GM13977 (cell line): Measurements from ENCODE around the gene RHEB.
"Not testable (repeated sequence)": the region's sequence is repeated elsewhere in the genome, so short reads cannot be mapped to it uniquely, and the experiment has no call there.

Experiments
- DNase-seq: peaks from one replicate; pipeline ENCODE4 v3.0.0; 2012; ENCODE audit warnings: low spot score
- CTCF ChIP-seq: IDR thresholded peaks from 2 replicates; pipeline ENCODE4 v1.5.1; 2012; ENCODE audit warnings: mild to moderate bottlenecking, control low read depth; ENCODE audit not compliant: insufficient read depth; ENCODE audit errors: extremely low read depth, missing control alignments
- in situ Hi-C: fragments of 300-500 bp; cut with MboI; formaldehyde crosslinking; loops from one replicate; pipeline ENCODE4 v1.12.0; 2022; ENCODE audit warnings: low sequenced_read_pairs, low pct_unique_long_range_greater_than_20kb, mixed read lengths, inconsistent platforms; ENCODE audit not compliant: unreplicated experiment

RHEB gene

DNA sequence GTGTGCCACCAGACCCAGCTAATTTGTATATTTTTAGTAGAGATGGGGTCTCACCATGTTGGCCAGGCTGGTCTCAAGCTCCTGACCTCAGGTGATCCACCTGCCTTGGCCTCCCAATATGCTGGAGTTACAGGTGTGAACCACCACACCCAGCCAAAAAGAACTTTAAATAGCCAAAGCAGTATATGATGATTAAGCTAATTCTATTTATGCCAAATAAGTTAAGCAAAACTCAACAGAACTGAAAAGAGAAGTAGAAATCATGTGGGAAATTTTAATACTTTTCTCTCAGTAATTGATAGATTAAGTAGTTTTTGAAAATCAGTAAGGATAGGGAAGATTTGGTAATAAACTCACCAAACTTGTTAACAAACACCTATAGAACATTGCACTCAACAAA, 24.5 kb upstream of the RHEB start:
- no peak for TF ChIP-seq CTCF
- in situ Hi-C loops: no loop called here
- no peak for DNase-seq

DNA sequence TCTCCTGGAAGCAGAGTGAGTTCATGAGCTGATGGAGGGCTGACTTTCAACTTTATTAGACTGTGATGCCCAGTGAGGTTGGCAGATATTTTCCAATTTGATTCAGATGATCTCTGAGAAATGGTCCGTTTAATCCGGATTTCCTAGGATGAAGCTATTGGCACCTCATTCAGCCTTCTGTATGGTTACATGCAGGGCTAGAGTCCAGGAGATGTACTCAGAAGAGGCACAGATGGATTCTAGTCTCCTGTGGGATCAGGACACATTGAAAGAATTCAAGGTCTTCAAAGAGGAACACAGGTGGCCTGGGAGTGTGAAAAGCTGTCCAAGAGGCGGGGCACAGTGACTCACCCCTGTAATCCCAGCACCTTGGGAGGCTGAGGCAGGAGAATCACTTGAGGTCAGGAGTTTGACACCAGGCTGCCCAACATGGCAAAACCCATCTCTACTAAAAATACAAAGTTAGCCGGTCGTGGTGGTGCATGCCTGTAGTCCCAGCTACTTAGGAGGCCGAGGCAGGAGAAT, 23.0 kb upstream of the RHEB start:
- TF ChIP-seq CTCF: no peak
- in situ Hi-C loops: no loop called here
- no peak for DNase-seq

DNA sequence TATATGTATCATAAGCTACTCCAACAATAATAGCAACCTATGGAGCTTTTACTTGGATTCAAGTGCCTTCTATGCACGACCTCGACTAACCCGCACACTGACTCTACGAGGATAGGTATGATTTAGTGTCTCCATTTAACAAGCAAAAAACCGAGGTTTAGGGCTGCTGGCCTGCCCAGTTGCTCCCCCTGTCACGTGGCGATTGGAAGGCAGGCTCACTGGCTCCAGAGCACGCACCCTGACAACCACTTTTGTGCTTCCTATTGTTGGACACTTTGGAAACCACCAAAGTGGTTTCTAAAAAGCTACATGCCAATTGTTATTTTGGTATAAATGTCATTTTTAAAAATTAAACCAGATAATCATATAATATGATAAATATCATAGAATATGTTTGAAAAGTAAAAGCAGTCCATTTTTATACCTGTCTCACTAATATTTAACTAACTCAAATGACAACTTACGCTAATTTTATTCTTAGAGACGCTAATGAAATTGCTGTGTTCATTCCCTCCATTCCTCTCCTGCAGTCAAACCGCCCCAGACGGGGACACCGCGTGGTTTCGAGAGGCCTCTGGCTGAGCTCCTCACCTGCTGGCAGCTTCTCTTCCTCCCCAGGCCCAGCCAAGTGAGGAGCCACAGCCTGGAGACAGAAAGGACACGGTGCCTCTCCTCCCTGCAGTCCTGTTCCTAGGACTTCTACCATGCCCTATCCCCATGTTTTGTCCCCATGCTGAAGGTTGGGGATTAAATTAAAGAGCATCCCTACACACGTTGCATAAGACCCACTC, 22.2 kb upstream of the RHEB start:
- in situ Hi-C loops: no loop called here
- no peak for DNase-seq
- TF ChIP-seq CTCF: no peak

- in situ Hi-C loops: no loop called here
- no peak for TF ChIP-seq CTCF
Measured at GRCh38 chr7:151540146-151540545, 20.5 kb upstream of the RHEB start.

DNA sequence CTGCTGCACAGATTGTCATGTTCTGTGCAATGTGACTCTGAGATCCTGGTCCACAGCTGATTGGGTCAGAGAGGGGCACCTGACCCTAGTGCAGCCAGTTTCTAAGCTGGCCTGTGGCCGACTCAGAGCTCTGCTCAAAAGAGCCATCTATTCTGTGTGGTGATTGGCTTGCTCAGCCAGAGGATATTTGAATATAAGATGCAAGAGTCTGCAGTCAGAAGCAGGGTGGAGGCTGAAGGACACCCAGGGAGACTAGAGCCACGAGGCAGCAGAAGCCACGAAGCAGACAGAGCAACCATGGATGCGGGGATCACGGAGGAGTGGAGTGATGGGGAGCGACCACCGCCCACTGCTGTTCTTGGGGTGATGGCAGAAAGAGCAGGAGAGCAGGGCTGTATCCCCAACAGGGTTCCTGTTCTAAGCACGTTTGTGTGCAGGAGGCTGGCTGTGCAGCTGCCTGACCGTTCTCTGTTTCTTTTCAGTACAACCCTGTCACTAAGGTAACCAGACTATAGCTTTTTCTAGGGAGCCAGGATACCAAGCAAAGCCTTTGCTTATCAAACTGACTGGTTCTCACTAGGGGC, 19.5 kb upstream of the RHEB start:
- no peak for TF ChIP-seq CTCF
- peak; percentile 44 for DNase-seq

More at GRCh38 chr7:151540146-151540545, 20.5 kb upstream of the RHEB start:
- no peak for DNase-seq

GRCh38 chr7:151537818-151538561, 18.3 kb upstream of the RHEB start:
- DNase-seq: no peak
- in situ Hi-C loops: no loop called here
- no peak for TF ChIP-seq CTCF

More for the DNA sequence above, 19.5 kb upstream of the RHEB start:
- in situ Hi-C loops: no loop called here

DNA sequence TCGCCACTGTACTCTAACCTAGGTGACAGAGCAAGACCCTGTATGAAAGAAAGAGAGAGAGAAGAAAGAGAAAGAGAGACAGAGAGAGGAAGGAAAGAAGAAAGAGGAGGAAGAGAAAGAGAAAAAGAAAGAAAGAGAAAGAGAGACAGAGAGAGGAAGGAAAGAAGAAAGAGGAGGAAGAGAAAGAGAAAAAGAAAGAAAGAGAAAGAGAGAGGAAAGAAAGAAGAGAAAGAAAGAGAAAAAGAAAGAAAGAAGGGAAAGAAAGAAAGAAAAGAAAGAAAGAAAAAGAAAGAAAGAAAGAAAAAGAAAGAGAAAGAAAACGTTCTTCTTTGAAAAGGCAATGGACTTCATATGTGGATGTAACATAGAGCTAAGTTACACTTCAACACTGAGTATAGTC, 16.5 kb upstream of the RHEB start:
- DNase-seq, in situ Hi-C loops: not testable (repeated sequence)
